Tongue (tissue), 2 donors: ENCODE results near the gene WDR59. TPM values are rescaled to one million over a fixed set of nuclear protein-coding genes. Genes with fewer than 3 reads are reported as not detected.
"Not testable (repeated sequence)": the region's sequence is repeated elsewhere in the genome, so short reads cannot be mapped to it uniquely, and the experiment has no call there.

Experiments used
- DNase-seq: peaks from one replicate; pipeline ENCODE4 v3.0.0-alpha.2; 2015
- total RNA-seq: library from RNA; depleted of rRNA; stranded (reverse); fragments of >200 nt; gene quantifications from one replicate; pipeline ENCODE4 v1.2.3, GENCODE V29; 2014

The WDR59 gene
- total RNA-seq, 1 donor from 2014 or later, result 36.6 TPM

- DNase-seq, result no peak
Observed at GRCh38 chr16:75012380-75013081, 27.6 kb upstream of the WDR59 start.

- DNase-seq, result peak; percentile 10
Observed at GRCh38 chr16:75011634-75012307, 26.8 kb upstream of the WDR59 start.

- DNase-seq, result no peak
Observed at GRCh38 chr16:75010427-75010826, 25.5 kb upstream of the WDR59 start.

GRCh38 chr16:75007443-75007842 lies 22.5 kb upstream of the WDR59 start:
- no peak for DNase-seq

DNA sequence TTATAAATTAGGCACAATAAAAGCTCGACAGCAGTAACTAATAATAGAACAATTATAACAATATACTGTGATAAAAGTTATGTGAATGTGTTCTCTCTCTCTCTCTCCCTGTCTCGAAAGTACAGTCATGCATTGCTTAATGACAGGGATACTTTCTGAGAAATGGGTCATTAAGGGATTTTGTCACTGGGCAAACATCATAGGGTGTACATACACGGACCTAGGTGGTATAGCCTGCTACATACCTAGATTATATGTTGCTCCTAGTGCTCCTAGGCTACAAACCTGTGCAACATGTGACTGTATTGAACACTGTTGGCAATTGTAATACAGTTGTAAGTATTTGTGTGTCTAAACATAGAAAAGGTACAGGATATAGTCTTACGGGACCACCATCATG lies 20.8 kb upstream of the WDR59 start:
- DNase-seq, result no peak

- DNase-seq, result no peak
Observed at GRCh38 chr16:75004460-75004859, 19.5 kb upstream of the WDR59 start.

DNA sequence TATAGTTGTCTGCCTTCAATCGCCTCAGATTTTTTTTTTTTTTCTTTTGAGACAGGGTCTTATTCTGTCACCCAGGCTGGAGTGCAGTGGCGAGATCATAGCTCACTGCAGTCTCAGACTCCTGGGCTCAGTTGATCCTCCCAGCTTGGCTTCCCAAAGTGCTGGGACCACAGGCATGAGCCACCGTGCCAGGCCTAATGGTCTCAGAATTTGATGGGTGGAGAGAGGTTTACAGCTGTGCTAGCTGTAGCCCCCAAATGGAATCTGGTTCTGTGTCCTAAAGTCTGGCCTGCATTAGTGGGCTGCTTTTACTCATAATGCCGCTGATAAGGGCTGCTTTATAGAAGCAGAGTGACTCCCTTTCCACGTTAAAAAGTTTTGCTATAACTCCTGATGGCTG lies 19.0 kb upstream of the WDR59 start:
- DNase-seq, result no peak

DNA sequence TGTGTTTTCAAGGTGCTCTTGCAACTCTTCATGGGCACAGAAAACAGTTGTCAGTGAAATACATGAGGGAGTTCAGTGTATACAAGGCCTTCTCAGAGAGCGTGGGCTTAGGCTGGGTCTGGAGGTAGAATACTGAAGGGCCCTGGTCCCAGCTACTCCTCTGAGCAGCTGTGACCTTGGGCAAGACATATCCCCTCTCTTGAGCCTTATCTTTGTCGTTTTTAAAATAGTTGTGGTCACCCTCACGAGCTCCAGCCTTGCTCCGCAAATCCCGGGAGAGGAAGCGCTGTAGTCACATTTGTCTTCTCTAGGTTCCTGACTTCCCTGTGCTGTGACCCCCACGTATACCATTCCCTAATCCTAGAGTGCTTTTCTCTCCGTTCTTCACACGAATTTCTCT lies 17.6 kb upstream of the WDR59 start:
- no peak for DNase-seq

DNA sequence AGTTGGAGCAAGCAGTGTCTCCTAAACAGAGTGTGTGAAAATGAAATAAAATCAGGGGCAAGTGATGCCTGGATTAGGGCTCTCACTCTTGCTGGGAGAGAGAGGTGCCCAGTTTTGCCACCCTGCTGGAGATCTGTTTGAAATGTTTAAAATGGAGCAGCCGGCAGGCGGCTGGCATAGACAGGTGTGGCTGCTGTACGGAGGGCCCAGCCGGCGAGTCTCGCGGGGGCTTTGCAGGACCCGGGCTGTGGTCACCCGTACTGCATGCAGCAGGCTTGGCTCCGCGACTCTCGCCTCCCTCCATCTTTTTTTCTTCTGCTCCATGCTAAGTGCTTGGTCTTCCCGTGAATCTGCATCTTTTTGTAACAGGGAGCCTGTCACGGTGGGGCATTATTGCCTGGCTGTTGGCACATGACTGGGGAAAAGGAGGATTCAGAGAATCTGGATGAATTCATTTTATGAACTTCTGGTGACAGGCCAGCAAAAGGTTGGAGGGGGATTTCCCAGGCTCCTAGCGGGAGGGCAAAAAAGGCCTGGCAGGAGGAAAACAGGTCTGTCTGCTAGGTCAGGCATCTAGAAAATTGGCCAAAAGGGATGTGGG lies 15.7 kb upstream of the WDR59 start:
- peak; percentile 40 for DNase-seq

- peak; percentile 44 for DNase-seq
Observed at GRCh38 chr16:74999609-75000480, 14.9 kb upstream of the WDR59 start.

- DNase-seq, result peak; percentile 55
Observed at GRCh38 chr16:74999219-74999608, 14.3 kb upstream of the WDR59 start.

- DNase-seq, result peak; percentile 90
Observed at GRCh38 chr16:74998481-74999218, 13.7 kb upstream of the WDR59 start, which contains the start of gene ZNRF1. Gene ZNRF1, plus strand, starts transcription at chr16:74999024. Its CDS starts 648 bp downstream, at chr16:74999672.

GRCh38 chr16:74997042-74997491 lies 12.1 kb upstream of the WDR59 start:
- no peak for DNase-seq

GRCh38 chr16:74995986-74996385 lies 11.1 kb upstream of the WDR59 start:
- DNase-seq, result no peak

- DNase-seq, result no peak
Observed at GRCh38 chr16:74991593-74992403, 6.9 kb upstream of the WDR59 start.

- DNase-seq, result no peak
Observed at GRCh38 chr16:74991268-74991592, 6.3 kb upstream of the WDR59 start.

- no peak for DNase-seq
Observed at GRCh38 chr16:74990832-74991231, 5.9 kb upstream of the WDR59 start.

GRCh38 chr16:74989864-74990263 lies 4.9 kb upstream of the WDR59 start:
- not testable (repeated sequence) for DNase-seq

- no peak for DNase-seq
Observed at GRCh38 chr16:74987027-74987681, 2.2 kb upstream of the WDR59 start.

DNA sequence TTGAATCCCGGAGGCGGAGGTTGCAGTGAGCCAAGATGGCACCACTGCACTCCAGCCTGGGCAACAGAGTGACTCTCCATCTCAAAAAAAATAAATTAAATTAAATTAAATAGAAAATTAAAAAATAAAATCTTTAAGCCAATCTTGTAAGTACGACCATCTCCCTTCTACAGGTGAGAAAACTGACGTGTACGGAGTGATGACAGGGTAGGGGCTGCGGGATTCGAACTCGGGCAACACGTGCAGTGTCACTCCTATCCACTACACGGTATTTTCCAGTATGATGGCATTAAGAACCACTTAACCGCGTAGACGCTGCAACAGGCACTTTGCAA lies 762 bp downstream of the WDR59 start:
- DNase-seq, result no peak

GRCh38 chr16:74982256-74982655 lies 2.7 kb downstream of the WDR59 start:
- DNase-seq, result no peak
